ENCODE results near the gene CST3.

CST3 gene

DNA sequence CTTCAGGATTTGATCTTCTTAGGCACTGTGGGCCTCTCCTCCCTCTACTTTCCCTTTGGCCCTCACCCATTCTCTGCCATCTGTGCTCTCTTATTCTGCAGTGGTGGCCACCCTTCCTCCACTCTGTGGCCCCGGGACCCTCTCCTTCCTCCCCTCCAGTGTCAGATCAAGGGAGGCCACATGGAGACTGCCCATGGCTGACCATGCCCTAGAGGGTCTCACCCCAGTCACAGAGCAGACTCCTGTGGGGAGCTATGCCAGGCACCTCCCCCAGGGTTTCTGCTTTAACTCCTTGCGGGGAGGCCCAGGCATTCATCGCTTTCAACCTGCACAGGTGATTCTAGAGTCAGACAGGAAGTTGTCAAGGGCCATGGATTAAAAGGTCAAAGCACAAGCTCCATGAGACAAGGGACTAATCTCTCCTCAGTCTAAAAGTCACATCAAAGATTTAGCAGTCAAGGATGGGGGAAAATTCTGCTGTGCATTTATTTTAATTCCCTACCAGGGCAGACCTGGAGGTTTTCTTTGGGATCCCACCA lies 15.7 kb upstream of the CST3 start:
- no peaks in the 10 kb centered on the region for H3K9me3 ChIP-seq (ENCODE audit: insufficient read depth, low read length, severe bottlenecking)
- H3K27ac ChIP-seq (ENCODE audit: low read length) = no peak overlapping the region
- DNase-seq = no peak
- no peak overlapping the region for H3K9ac ChIP-seq (ENCODE audit: low read depth, low read length)
- H3K4me1 ChIP-seq (ENCODE audit: insufficient read depth, low read length) = no peaks in the 10 kb centered on the region
- no peak overlapping the region for H2AFZ ChIP-seq (ENCODE audit: low read depth, low read length)
- H4K20me1 ChIP-seq (ENCODE audit: insufficient read depth, low read length) = no peaks in the 10 kb centered on the region
- peaks cover 22% of the 10 kb centered on the region for H3K27me3 ChIP-seq (ENCODE audit: insufficient read depth, low read length, poor library complexity)
- no peak overlapping the region for H3K4me3 ChIP-seq (ENCODE audit: low read depth in 1 of 2, low read length in 2 of 2)
- ATAC-seq (ENCODE audit: insufficient read depth, low read depth) = no peak
- TF ChIP-seq, protein P1, sequence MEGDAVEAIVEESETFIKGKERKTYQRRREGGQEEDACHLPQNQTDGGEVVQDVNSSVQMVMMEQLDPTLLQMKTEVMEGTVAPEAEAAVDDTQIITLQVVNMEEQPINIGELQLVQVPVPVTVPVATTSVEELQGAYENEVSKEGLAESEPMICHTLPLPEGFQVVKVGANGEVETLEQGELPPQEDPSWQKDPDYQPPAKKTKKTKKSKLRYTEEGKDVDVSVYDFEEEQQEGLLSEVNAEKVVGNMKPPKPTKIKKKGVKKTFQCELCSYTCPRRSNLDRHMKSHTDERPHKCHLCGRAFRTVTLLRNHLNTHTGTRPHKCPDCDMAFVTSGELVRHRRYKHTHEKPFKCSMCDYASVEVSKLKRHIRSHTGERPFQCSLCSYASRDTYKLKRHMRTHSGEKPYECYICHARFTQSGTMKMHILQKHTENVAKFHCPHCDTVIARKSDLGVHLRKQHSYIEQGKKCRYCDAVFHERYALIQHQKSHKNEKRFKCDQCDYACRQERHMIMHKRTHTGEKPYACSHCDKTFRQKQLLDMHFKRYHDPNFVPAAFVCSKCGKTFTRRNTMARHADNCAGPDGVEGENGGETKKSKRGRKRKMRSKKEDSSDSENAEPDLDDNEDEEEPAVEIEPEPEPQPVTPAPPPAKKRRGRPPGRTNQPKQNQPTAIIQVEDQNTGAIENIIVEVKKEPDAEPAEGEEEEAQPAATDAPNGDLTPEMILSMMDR (IDR thresholded peaks at IDR 0.05; ENCODE audit: borderline replicate concordance, extremely low read depth, low read length, poor library complexity, severe bottlenecking) = no peak
- no peak for TF ChIP-seq EZH2 (IDR thresholded peaks at IDR 0.05; ENCODE audit: borderline replicate concordance, low read depth, low read length, severe bottlenecking)
- no peak overlapping the region for H3K4me2 ChIP-seq (ENCODE audit: insufficient read depth, low read length)
- H3K36me3 ChIP-seq (ENCODE audit: insufficient read depth, low read length) = no peaks in the 10 kb centered on the region
- no peaks in the 10 kb centered on the region for H3K79me2 ChIP-seq (ENCODE audit: insufficient read depth, low read length)

DNA sequence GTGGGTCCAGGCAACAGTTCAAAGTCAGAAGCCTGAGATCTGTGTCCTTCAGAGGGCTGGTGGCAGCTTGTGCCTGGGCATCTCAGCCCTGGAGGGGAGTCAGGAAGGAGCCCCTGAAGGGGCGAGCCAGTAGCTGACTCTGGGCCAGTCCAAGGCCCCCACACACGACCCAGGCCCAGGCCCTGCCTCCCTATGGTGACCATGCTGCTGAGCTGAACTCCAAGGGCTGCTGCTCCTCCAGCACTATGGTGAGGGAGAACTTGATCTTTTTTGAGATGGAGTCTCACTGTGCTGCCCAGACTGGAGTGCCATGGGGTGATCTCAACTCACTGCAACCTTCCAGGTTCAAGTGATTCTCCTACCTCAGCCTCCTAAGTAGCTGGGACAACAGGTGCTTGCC lies 15.2 kb upstream of the CST3 start:
- DNase-seq (no peak), ATAC-seq (ENCODE audit: insufficient read depth, low read depth) (no peak)
- no peak overlapping the region for H3K4me2 ChIP-seq (ENCODE audit: insufficient read depth, low read length)
- no peak for TF ChIP-seq EZH2 (IDR thresholded peaks at IDR 0.05; ENCODE audit: borderline replicate concordance, low read depth, low read length, severe bottlenecking)
- TF ChIP-seq, protein P1 (IDR thresholded peaks at IDR 0.05; ENCODE audit: borderline replicate concordance, extremely low read depth, low read length, poor library complexity, severe bottlenecking) = no peak
- no peaks in the 10 kb centered on the region for H3K79me2 ChIP-seq (ENCODE audit: insufficient read depth, low read length)
- H3K9me3 ChIP-seq (ENCODE audit: insufficient read depth, low read length, severe bottlenecking) = no peaks in the 10 kb centered on the region
- H3K27me3 ChIP-seq (ENCODE audit: insufficient read depth, low read length, poor library complexity) = peaks cover 20% of the 10 kb centered on the region
- H4K20me1 ChIP-seq (ENCODE audit: insufficient read depth, low read length) = no peaks in the 10 kb centered on the region
- no peak overlapping the region for H2AFZ ChIP-seq (ENCODE audit: low read depth, low read length)
- no peak overlapping the region for H3K9ac ChIP-seq (ENCODE audit: low read depth, low read length)
- H3K27ac ChIP-seq (ENCODE audit: low read length) = no peak overlapping the region
- no peak overlapping the region for H3K4me3 ChIP-seq (ENCODE audit: low read depth in 1 of 2, low read length in 2 of 2)
- H3K36me3 ChIP-seq (ENCODE audit: insufficient read depth, low read length) = no peaks in the 10 kb centered on the region
- no peaks in the 10 kb centered on the region for H3K4me1 ChIP-seq (ENCODE audit: insufficient read depth, low read length)

DNA sequence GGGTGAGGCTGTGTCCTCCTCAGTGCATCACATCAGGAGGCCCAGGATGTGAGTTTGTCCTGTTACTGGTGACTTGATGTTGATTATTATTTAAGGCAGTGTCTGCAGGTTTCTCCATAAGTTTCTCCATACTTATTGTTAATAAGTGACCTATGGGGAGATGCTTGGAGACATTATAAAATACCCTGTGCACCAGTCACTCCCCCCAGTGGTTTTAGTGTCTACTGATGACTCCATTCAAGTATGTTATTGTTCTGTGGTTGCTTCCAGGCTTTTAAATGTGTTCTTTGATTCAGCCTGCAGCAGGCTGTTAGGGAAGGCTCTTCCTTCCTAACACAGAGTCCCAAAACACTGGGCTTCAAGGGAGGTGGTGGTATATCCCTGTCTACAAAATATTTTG lies 14.6 kb upstream of the CST3 start:
- Histone ChIP-seq H3K27ac (ENCODE audit: low read length) (no peak overlapping the region), H4K20me1 (ENCODE audit: insufficient read depth, low read length) (no peaks in the 10 kb centered on the region), H3K4me3 (ENCODE audit: low read depth in 1 of 2, low read length in 2 of 2) (no peak overlapping the region), H3K36me3 (ENCODE audit: insufficient read depth, low read length) (no peaks in the 10 kb centered on the region), H2AFZ (ENCODE audit: low read depth, low read length) (no peak overlapping the region), H3K4me2 (ENCODE audit: insufficient read depth, low read length) (no peak overlapping the region), H3K4me1 (ENCODE audit: insufficient read depth, low read length) (no peaks in the 10 kb centered on the region), H3K9me3 (ENCODE audit: insufficient read depth, low read length, severe bottlenecking) (no peaks in the 10 kb centered on the region), H3K27me3 (ENCODE audit: insufficient read depth, low read length, poor library complexity) (peaks cover 20% of the 10 kb centered on the region), H3K79me2 (ENCODE audit: insufficient read depth, low read length) (no peaks in the 10 kb centered on the region), H3K9ac (ENCODE audit: low read depth, low read length) (no peak overlapping the region)
- no peak for ATAC-seq (ENCODE audit: insufficient read depth, low read depth)
- TF ChIP-seq, protein P1 (IDR thresholded peaks at IDR 0.05; ENCODE audit: borderline replicate concordance, extremely low read depth, low read length, poor library complexity, severe bottlenecking) = no peak
- no peak for TF ChIP-seq EZH2 (IDR thresholded peaks at IDR 0.05; ENCODE audit: borderline replicate concordance, low read depth, low read length, severe bottlenecking)
- DNase-seq = no peak

DNA sequence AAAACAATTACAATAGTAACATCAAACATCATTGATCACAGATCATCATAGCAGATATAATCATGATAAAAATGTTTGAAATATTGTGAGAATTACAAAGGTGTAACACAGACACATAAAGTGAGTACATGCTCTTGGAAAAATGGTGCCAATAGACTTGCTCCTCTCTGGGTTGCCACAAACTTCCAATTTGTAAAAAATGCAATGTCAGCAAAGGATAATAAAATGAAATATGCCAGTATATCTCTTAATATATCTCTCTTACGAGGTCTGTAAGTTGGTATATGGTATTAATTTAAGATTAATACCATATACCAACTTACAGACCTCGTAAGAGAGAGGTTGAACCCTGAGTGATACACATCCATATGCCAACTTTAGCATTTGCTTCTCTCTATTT lies 13.4 kb upstream of the CST3 start:
- H3K79me2 ChIP-seq (ENCODE audit: insufficient read depth, low read length) = no peaks in the 10 kb centered on the region
- no peak for TF ChIP-seq EZH2 (IDR thresholded peaks at IDR 0.05; ENCODE audit: borderline replicate concordance, low read depth, low read length, severe bottlenecking)
- TF ChIP-seq, protein P1 (IDR thresholded peaks at IDR 0.05; ENCODE audit: borderline replicate concordance, extremely low read depth, low read length, poor library complexity, severe bottlenecking) = no peak

More for the DNA sequence above, 13.4 kb upstream of the CST3 start:
- Histone ChIP-seq H2AFZ (ENCODE audit: low read depth, low read length) (no peak overlapping the region), H3K9me3 (ENCODE audit: insufficient read depth, low read length, severe bottlenecking) (no peaks in the 10 kb centered on the region), H3K9ac (ENCODE audit: low read depth, low read length) (no peak overlapping the region), H3K27me3 (ENCODE audit: insufficient read depth, low read length, poor library complexity) (peaks cover 16% of the 10 kb centered on the region), H3K36me3 (ENCODE audit: insufficient read depth, low read length) (no peaks in the 10 kb centered on the region), H4K20me1 (ENCODE audit: insufficient read depth, low read length) (no peaks in the 10 kb centered on the region), H3K4me3 (ENCODE audit: low read depth in 1 of 2, low read length in 2 of 2) (no peak overlapping the region), H3K4me1 (ENCODE audit: insufficient read depth, low read length) (no peaks in the 10 kb centered on the region), H3K4me2 (ENCODE audit: insufficient read depth, low read length) (no peak overlapping the region), H3K27ac (ENCODE audit: low read length) (no peak overlapping the region)
- DNase-seq = no peak
- no peak for ATAC-seq (ENCODE audit: insufficient read depth, low read depth)

Measured in DND-41 (cell line).